AG20443 (cell line): ENCODE data around the gene HOXA9.
A peak's percentile ranks its signal among the peaks of the same experiment; 100 is the strongest.

Source experiments
- DNase-seq: peaks from one replicate; pipeline ENCODE4 v3.0.0; 2012; ENCODE audit warnings: low spot score, mixed read lengths

HOXA9 gene

GRCh38 chr7:27165089-27165995 lies at the start of gene HOXA9:
Gene HOXA9, minus strand, starts transcription at chr7:27165537. Its CDS starts 80 bp downstream, at chr7:27165457.
- DNase-seq: peak; percentile 85

- DNase-seq: no peak
Measured at GRCh38 chr7:27214239-27214950, 49.1 kb upstream of the HOXA9 start.

GRCh38 chr7:27213433-27214238 lies 48.3 kb upstream of the HOXA9 start:
- DNase-seq: no peak

- no peak for DNase-seq
Measured at GRCh38 chr7:27212497-27213432, 47.4 kb upstream of the HOXA9 start.

- no peak for DNase-seq
Measured at GRCh38 chr7:27211764-27212204, 46.4 kb upstream of the HOXA9 start.

- no peak for DNase-seq
Measured at GRCh38 chr7:27211084-27211446, 45.7 kb upstream of the HOXA9 start.

- peak; percentile 64 for DNase-seq
Measured at GRCh38 chr7:27210441-27211083, 45.2 kb upstream of the HOXA9 start.

GRCh38 chr7:27209933-27210440 lies 44.6 kb upstream of the HOXA9 start:
- DNase-seq: no peak

GRCh38 chr7:27208998-27209397 lies 43.7 kb upstream of the HOXA9 start:
- no peak for DNase-seq

- DNase-seq: no peak
Measured at GRCh38 chr7:27207348-27207985, 42.1 kb upstream of the HOXA9 start.

- DNase-seq: no peak
Measured at GRCh38 chr7:27205325-27206280, 40.3 kb upstream of the HOXA9 start.

GRCh38 chr7:27204851-27205322 lies 39.5 kb upstream of the HOXA9 start:
- peak; percentile 53 for DNase-seq

GRCh38 chr7:27203964-27204594 lies 38.7 kb upstream of the HOXA9 start:
- DNase-seq: no peak

GRCh38 chr7:27203365-27203953 lies 38.1 kb upstream of the HOXA9 start:
- no peak for DNase-seq

GRCh38 chr7:27202862-27203134 lies 37.5 kb upstream of the HOXA9 start:
- no peak for DNase-seq

- DNase-seq: no peak
Measured at GRCh38 chr7:27202018-27202861, 36.9 kb upstream of the HOXA9 start.

GRCh38 chr7:27201580-27202017 lies 36.3 kb upstream of the HOXA9 start:
- no peak for DNase-seq
